ENCODE results near the gene SLFN12L.
"Not testable (repeated sequence)": the region's sequence is repeated elsewhere in the genome, so short reads cannot be mapped to it uniquely, and the experiment has no call there.

The SLFN12L gene

DNA sequence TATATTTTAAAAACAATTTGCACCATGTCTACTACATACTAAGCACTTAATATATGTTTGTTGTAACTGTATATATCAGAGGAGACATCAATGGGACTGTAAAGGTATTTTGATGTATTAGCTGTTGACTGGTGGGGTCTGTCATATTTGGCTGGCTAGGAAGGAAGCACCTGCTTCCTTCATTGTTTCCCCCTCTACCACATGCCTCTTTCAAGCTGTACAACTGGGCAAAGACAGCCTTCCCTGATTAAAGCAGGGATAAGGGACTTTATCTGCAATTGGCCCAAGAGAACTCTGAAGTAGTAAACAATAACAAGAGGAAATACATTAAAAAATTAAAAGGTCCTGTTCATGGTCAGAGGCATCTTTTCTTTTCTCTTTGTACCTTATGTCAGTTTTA, 5.5 kb upstream of the SLFN12L start:
- no peak for DNase-seq

DNA sequence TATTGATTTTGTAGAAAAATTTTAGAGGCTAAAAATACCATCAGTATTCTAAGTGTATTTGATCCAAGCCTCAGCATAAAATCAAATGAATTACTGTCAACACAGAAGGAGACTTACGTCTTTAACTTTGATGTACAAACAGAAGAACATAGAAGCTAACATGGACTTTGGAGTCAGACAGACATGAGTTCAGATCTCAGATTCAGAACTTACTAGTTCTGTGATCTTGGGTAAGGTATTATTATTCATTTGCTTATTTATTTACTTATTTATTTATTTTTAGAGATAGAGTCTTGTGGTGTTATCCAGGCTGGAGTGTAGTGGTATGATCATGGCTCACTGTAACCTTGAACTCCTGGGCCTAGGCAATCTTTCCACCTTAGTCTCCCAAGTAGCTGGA, 4.0 kb upstream of the SLFN12L start:
- no peak for DNase-seq

DNA sequence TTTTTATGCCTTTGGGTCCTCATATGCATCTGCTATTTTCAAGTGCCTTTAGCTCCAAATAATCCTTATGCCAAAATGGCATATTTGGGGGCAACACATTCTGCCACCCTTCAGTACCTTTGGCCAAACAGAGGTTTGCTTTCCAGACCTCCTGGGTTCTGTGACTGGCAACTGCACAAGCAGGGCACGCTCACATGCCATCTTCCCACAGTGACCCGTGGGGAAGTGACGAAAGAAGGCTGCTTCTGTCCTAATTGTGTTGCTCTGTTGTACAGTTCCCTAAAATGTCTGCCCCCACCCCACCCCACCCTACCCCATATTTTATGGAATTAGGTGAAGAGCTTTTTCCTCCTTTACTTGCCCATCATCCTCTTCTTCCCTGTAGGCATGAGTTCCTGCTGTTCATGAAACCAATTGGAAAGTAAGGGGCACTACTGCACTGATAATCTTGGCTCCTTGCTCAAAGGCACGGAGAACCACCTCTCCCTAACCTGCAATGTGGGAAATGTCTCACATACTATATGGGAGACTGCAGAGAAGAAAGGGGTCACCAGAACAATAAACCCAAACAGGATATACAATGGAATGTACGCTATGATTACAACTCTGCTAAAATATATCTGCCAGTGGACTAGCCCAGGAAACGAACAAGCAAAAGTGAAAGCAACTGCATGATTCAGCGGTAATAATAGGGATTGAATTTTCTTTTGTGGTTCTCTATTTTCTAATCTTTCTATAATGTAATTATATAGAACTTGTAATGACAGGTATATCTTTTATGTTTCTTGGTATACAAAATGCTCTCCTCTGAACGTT, 3.3 kb upstream of the SLFN12L start:
- DNase-seq: peak in 8 of 56 donors; percentile 0 to 23 (median 3)

DNA sequence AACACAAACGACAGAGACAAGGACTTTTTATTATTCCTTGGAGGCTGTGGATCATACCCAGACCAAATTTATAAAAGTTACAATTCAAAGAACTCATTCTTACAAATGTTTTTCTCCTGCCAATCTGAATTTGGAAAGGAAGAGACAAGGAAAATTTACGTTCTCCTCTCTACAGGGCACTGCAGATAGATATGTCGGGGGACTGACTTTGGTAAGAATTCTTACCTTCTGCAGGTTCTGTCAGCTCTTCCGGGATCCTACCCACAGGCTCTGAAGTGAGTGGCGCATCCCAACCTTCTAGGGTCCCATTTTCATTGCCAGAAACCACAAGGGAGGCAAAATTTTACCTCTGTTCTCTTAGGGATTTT, 2.2 kb upstream of the SLFN12L start:
- no peak for DNase-seq

GRCh38 chr17:35536664-35537171, 760 bp downstream of the SLFN12L start:
- no peak for DNase-seq

GRCh38 chr17:35535406-35535805, 2.1 kb downstream of the SLFN12L start:
- not testable (repeated sequence) for DNase-seq

DNA sequence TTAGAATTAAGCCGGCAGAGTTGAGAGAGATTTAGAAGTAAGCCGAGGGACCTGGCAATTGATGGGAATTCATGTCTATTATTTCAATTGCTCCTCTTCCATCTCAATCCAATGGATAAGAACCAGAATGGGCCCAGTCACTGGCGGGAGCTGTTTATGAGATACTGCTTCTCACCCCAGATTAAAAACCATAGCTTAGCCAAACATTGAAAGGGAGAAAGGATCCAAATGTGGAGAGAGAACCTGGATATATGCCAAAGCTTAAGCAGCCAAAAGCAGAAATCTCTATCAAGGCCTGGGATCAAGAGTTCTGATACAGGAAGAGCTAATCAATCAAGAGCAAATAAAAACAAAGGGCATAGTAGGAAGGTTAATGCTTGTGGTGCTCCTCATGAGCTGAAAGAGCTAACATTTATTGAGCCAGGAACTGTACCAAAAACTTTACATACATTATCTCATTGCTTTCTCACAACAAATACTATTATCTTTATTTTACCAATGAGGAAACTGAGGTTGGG, 2.8 kb downstream of the SLFN12L start:
- no peak for DNase-seq

- DNase-seq: no peak
These were observed 6.3 kb downstream of the SLFN12L start for GRCh38 chr17:35531160-35531559.

- no peak for DNase-seq
These were observed 7.6 kb downstream of the SLFN12L start for GRCh38 chr17:35529866-35530265.

GRCh38 chr17:35529326-35529725, 8.2 kb downstream of the SLFN12L start:
- DNase-seq: not testable (repeated sequence)

- no peak for DNase-seq
These were observed 14.2 kb downstream of the SLFN12L start for GRCh38 chr17:35523296-35523695.

- DNase-seq: not testable (repeated sequence)
These were observed 15.7 kb downstream of the SLFN12L start for GRCh38 chr17:35521654-35522256.

GRCh38 chr17:35521150-35521549, 16.3 kb downstream of the SLFN12L start:
- DNase-seq: no peak

- no peak for DNase-seq
These were observed 17.5 kb downstream of the SLFN12L start for GRCh38 chr17:35519906-35520442.

DNA sequence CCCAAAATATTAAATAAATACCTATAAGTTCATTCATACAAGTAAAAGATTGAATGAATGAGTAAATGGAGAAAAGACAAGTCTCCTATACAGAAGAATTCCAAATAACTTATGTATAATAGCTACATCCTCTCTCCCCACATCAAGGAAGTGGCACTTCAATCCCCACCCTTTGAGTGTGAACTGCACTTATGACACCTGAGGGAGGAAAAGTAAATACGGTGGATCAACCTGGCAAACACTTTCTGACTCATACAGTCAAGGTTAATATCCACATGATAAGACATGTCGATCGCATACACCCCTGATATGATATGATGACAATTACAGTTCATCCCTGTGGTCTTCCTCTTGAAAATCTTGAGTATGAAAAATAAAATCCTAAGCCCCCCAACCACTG, 18.0 kb downstream of the SLFN12L start:
- no peak for DNase-seq

DNA sequence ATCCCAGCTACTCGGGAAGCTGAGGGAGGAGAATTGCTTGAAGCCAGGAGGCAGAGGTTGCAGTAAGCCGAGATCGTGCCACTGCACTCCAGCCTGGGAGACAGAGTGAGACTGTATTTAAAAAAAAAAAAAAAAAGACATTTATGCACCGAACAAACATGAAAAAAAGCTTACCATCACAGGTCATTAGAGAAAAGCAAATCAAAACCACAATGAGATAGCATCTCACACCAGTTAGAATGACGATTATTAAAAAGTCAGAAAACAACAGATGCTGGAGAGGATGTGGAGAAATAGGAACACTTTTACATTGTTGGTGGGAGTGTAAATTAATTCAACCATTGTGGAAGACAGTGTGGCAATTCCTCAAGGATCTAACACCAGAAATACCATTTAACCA, 19.0 kb downstream of the SLFN12L start:
- not testable (repeated sequence) for DNase-seq

DNA sequence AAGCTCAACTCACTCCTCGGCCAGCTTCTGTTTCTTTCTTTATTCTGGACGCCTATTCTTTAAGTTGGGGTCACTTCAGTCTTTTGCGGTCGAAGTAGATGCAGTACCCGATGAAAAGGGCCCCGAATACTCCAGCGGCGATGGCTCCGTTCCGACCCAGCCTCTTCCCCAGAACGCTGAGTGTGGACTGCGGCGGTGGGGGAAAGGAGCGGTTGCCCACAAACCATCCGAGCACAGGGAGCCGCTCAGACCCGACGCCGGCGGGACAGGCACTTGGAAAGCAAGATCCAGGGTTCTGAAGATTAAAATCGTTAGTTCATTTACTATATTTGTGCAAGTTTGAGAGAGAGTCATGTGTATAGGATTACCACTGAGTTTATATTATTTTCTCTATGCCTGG, 22.5 kb downstream of the SLFN12L start:
- DNase-seq: no peak

DNA sequence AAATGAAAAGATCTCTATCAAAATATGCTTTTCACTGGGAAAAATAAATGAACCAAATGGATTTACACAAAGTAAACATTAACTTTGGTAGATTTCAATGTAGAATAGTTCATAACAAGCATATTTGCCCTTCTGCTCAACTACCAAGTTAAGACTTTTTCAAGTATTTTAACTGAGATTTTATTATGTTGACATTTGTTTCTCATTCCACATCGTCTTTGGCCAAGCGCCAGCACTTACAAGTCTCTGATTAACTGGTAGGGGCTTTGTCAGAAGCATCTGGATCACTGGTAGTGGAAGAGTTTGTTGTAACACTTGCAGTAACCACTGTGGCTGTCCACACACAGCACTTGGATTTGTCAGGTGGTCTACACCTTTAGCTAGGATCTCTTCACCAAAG, 22.9 kb downstream of the SLFN12L start:
- DNase-seq: no peak

DNA sequence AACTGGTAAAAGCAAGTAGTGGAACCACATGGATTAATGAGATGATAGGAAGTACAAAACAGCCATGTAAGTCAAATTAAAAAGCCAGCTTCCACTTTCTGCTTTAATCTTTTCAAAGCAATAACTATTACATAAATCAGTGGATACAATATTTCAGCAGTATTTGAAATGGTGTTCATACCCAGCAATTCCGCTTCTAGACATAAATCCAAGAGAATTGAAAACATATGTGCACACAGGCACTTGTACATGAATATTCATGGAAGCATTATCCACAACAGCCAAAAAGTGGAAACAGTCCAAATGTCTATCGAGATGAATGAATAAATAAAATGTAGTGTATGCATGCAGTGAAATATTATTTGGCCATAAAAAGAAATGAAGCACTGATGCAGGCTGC, 27.4 kb downstream of the SLFN12L start:
- no peak for DNase-seq

- DNase-seq: not testable (repeated sequence)
These were observed 29.8 kb downstream of the SLFN12L start for GRCh38 chr17:35507714-35508113.

- DNase-seq: no peak
These were observed 37.9 kb downstream of the SLFN12L start for GRCh38 chr17:35499548-35499947.

GRCh38 chr17:35498448-35499178, 38.9 kb downstream of the SLFN12L start:
- DNase-seq: no peak
